Measurements from ENCODE around the gene COX19. TPM values are rescaled to one million over a fixed set of nuclear protein-coding genes. Genes with fewer than 3 reads are reported as not detected.

The COX19 gene
- total and polyA plus RNA-seq, 2 of the 13 experiments (the other 11 are each of a cell fraction or from before 2014, with no cell fraction given), result 11.5 to 21.7 TPM

GRCh38 chr7:953547-954327, 21.6 kb downstream of the COX19 start (continued):
- TF ChIP-seq NFKB2 (CRISPR knock-in tag; IDR thresholded peaks at IDR 0.05; ENCODE audit: borderline replicate concordance) (0 out of 2 replicates have a peak, but pooled peaks have one; percentile 25), EED (CRISPR knock-in tag; IDR thresholded peaks at IDR 0.05) (peak; percentile 26; the same call in 1 of the 2 replicates), ARID2 (CRISPR knock-in tag; IDR thresholded peaks at IDR 0.05; ENCODE audit: borderline replicate concordance) (0 out of 2 replicates have a peak, but pooled peaks have one; percentile 54), KLF16 (CRISPR knock-in tag; IDR thresholded peaks at IDR 0.05) (no peak), ARID4A (CRISPR knock-in tag; IDR thresholded peaks at IDR 0.05; ENCODE audit: borderline replicate concordance) (peak; percentile 71; the same call in 1 of the 2 replicates), NFE2 (CRISPR knock-in tag; IDR thresholded peaks at IDR 0.05) (no peak), NR2F2 (IDR thresholded peaks at IDR 0.05; ENCODE audit: borderline replicate concordance, low read depth) (no peak), SRSF1 (optimal IDR thresholded peaks at IDR 0.05; ENCODE audit: low read depth, low read length) (no peak), ZNF564 (CRISPR knock-in tag; IDR thresholded peaks at IDR 0.05) (no peak), ZNF260 (CRISPR knock-in tag; IDR thresholded peaks at IDR 0.05; ENCODE audit: borderline replicate concordance, low read depth) (no peak), ZNF609 (CRISPR knock-in tag; IDR thresholded peaks at IDR 0.05; ENCODE audit: borderline replicate concordance) (no peak), ATRX (CRISPR knock-in tag; IDR thresholded peaks at IDR 0.05; ENCODE audit: borderline replicate concordance) (no peak), ZNF570 (CRISPR knock-in tag; IDR thresholded peaks at IDR 0.05; ENCODE audit: borderline replicate concordance) (no peak)
- TF ChIP-seq, protein P1, sequence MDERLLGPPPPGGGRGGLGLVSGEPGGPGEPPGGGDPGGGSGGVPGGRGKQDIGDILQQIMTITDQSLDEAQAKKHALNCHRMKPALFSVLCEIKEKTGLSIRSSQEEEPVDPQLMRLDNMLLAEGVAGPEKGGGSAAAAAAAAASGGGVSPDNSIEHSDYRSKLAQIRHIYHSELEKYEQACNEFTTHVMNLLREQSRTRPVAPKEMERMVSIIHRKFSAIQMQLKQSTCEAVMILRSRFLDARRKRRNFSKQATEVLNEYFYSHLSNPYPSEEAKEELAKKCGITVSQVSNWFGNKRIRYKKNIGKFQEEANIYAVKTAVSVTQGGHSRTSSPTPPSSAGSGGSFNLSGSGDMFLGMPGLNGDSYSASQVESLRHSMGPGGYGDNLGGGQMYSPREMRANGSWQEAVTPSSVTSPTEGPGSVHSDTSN (CRISPR knock-in tag; IDR thresholded peaks at IDR 0.05), result no peak
- TF ChIP-seq, protein P2, sequence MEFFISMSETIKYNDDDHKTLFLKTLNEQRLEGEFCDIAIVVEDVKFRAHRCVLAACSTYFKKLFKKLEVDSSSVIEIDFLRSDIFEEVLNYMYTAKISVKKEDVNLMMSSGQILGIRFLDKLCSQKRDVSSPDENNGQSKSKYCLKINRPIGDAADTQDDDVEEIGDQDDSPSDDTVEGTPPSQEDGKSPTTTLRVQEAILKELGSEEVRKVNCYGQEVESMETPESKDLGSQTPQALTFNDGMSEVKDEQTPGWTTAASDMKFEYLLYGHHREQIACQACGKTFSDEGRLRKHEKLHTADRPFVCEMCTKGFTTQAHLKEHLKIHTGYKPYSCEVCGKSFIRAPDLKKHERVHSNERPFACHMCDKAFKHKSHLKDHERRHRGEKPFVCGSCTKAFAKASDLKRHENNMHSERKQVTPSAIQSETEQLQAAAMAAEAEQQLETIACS (CRISPR knock-in tag; IDR thresholded peaks at IDR 0.05), result no peak
- TF ChIP-seq, protein P3, sequence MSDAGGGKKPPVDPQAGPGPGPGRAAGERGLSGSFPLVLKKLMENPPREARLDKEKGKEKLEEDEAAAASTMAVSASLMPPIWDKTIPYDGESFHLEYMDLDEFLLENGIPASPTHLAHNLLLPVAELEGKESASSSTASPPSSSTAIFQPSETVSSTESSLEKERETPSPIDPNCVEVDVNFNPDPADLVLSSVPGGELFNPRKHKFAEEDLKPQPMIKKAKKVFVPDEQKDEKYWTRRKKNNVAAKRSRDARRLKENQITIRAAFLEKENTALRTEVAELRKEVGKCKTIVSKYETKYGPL (CRISPR knock-in tag; IDR thresholded peaks at IDR 0.05), result no peak
